OCI-LY3 (cell line): ENCODE measurements around the gene ZNF394.

Experiments used
- EZH2phosphoT487 ChIP-seq: fragments of 200-600 bp; shearing (Covaris generic); IDR thresholded peaks from 2 replicates; pipeline ENCODE4 v1.6.1; 2018; ENCODE audit warnings: antibody characterized with exemption, mixed run types, low read depth
- TF ChIP-seq, protein P1 (sequence below): fragments of 200-600, 300-600 bp; sonication (generic); IDR thresholded peaks from 2 replicates; pipeline ENCODE4 v1.5.1; 2014; ENCODE audit warnings: antibody characterized with exemption, low read length, low read depth

GRCh38 chr7:99498546-99498944 lies 1.5 kb downstream of the ZNF394 start:
- TF ChIP-seq, protein P1, sequence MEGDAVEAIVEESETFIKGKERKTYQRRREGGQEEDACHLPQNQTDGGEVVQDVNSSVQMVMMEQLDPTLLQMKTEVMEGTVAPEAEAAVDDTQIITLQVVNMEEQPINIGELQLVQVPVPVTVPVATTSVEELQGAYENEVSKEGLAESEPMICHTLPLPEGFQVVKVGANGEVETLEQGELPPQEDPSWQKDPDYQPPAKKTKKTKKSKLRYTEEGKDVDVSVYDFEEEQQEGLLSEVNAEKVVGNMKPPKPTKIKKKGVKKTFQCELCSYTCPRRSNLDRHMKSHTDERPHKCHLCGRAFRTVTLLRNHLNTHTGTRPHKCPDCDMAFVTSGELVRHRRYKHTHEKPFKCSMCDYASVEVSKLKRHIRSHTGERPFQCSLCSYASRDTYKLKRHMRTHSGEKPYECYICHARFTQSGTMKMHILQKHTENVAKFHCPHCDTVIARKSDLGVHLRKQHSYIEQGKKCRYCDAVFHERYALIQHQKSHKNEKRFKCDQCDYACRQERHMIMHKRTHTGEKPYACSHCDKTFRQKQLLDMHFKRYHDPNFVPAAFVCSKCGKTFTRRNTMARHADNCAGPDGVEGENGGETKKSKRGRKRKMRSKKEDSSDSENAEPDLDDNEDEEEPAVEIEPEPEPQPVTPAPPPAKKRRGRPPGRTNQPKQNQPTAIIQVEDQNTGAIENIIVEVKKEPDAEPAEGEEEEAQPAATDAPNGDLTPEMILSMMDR = no peak
- no peak for TF ChIP-seq EZH2phosphoT487
